GM21619 (cell line): ENCODE data around the gene KIAA0825.
"Not testable (repeated sequence)": the region's sequence is repeated elsewhere in the genome, so short reads cannot be mapped to it uniquely, and the experiment has no call there.

ENCODE experiments used
- ATAC-seq: cut with Tn5 transposase; IDR thresholded peaks from one replicate; pipeline ENCODE4 v1.9.1; 2021; ENCODE audit not compliant: unreplicated experiment

The KIAA0825 gene

DNA sequence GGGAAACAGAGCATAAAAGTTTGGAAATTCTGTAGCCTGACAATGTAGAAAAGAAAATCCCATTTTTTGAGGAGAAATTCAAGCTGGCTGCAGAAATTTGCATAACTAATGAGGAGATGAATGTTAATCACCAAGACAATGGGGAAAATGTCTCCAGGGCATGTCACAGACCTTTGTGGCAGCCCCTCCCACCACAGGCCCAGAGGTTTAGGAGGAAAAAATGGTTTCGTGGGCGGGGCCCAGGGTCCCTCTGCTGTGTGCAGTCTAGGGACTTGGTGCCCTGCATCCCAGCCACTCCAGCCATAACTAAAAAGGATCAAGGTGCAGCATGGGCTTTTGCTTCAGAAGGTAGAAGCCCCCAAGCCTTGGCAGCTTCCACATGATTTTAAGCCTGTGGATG, 502.1 kb downstream of the KIAA0825 start:
- ATAC-seq: not testable (repeated sequence)

GRCh38 chr5:94113087-94113486, 505.3 kb downstream of the KIAA0825 start:
- no peak for ATAC-seq

DNA sequence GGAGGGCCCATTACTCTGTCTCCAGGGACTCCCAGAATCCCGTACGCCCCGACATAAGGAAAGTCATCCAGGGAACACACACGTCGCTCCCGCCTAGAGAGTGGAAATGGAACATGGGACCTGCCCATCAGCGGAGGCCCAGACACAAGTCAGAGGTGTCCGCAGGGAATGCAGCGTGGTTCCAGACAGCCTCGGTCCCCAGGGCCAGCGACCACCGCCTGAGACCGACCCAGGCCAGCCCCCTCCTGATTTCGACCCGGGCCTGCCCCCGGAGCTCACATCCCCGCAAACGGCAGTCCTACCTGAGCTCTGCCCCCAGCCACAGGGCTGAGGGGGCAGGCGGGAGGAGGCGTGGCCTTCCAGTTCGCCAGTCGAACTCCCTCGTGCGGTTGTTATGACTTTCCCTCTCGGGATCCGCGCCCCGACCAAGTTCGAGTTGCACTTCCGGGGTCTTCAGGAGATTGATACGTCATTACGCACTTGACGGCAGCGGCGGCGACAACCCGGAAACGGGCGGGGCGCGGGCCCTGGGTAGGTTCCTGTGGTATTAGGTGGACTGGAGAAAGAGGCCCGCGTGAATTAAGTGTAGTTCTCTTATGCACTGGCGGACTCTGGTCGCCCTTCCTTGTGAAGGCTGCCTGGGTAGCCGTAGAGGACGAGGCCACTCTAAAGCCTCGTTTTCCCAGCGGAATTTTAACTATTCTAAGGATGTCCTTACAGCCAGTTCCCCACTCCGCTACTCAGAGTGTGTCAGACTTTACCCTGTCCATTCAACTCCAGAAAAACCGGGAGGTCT, 507.0 kb downstream of the KIAA0825 start:
- peak; percentile 100 for ATAC-seq

DNA sequence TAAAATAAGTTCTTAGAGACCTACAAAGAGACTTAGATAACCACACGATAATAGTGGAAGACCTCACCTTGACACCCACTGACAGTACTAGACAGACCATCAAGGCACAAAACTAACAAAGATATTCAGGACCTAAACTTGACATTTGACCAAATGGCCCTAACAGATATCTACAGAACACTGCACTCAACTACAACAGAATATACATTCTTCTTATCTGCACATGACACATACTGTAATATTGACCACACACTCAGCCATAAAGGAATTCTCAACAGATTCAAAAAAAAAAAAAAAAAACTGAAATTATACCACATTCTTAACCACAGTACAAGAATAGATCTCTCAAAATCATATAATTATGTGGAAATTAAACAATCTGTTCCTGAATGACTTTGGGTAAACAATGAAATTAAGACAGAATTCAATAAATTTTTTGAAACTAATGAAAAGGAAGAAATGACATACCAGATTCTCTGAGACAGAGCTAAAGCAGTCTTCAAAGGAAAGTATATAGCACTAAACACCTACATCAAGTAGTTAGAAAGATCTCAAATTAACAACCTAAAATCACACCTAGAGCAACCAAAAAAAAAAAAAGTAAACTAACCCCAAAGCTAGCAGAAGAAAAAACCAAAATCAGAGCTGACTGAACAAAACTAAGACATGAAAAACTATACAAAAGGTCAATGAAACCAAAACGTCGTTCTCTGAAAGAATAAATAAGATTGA, 514.7 kb downstream of the KIAA0825 start:
- no peak for ATAC-seq
